ENCODE results near the gene GDF10. TPM values are rescaled to one million over a fixed set of nuclear protein-coding genes. Genes with fewer than 3 reads are reported as not detected.

Gene GDF10
- total RNA-seq, 2 donors from 2014 or later, result 6.6 to 8.0 TPM

- Histone ChIP-seq H3K4me1 (peaks cover 33% of the 10 kb centered on the region), H3K27ac (no peak overlapping the region), H3K9me3 (no peaks in the 10 kb centered on the region), H3K36me3 (replicated peaks in 1 of 2; ENCODE audit: insufficient read depth in 1 of 2, low read depth in 2 of 2) (peaks cover 0 to 1% of the 10 kb centered on the region in 2 donors), H3K27me3 (no peaks in the 10 kb centered on the region), H3K4me3 (no peak overlapping the region)
- DNase-seq, result no peak
- 85% methylated on average over 2 of the region's 2 CpGs for WGBS, 2 donors
- intact Hi-C loops (cut with DNase I), result loop anchor here (5.0 kb wide), 2 partner anchors 268 to 288 kb away; no protein-coding TSS in a partner anchor
- no peak for ATAC-seq
- TF ChIP-seq CTCF (IDR thresholded peaks at IDR 0.05), result no peak
- no peak for TF ChIP-seq POLR2A (IDR thresholded peaks at IDR 0.05)
These were observed 15.4 kb downstream of the GDF10 start for GRCh38 chr10:47315421-47315820.

DNA sequence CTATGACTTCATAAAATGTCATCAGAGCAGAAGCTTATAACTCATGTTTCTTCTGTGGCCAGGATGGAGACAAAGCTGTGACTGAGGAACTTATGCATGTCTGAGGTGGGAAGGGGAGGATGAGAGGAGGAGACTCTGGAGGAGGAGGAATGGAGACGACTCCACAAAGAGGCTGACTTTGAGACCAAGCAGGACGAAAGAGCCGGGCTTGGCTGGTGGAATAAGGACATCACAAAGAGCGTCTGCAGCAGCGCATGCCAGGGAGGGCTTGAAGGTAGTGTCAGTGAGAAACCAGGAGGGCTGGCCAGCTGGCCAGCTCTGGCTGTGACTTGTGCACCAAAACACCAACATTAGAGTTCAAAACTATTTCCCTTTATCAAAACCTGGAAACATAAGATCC is 16.1 kb downstream of the GDF10 start:
- peaks cover 0 to 1% of the 10 kb centered on the region in 2 donors for H3K36me3 ChIP-seq (replicated peaks in 1 of 2; ENCODE audit: insufficient read depth in 1 of 2, low read depth in 2 of 2)
- H3K4me1 ChIP-seq, result peaks cover 26% of the 10 kb centered on the region
- no peak for TF ChIP-seq POLR2A (IDR thresholded peaks at IDR 0.05)
- no peak for TF ChIP-seq CTCF (IDR thresholded peaks at IDR 0.05)
- H3K27ac ChIP-seq, result no peak overlapping the region
- ATAC-seq (no peak), DNase-seq (no peak)
- no peaks in the 10 kb centered on the region for H3K9me3 ChIP-seq
- intact Hi-C loops (cut with DNase I), result loop anchor here (5.0 kb wide), 2 partner anchors 269 to 289 kb away; no protein-coding TSS in a partner anchor
- H3K4me3 ChIP-seq, result no peak overlapping the region
- no peaks in the 10 kb centered on the region for H3K27me3 ChIP-seq
- WGBS, 2 donors, result 62 to 68% methylated on average over 5 of the region's 5 CpGs

- 80 to 85% methylated on average over 4 of the region's 4 CpGs for WGBS, 2 donors
- intact Hi-C loops (cut with DNase I), result loop anchor here (5.0 kb wide), 2 partner anchors 270 to 290 kb away; no protein-coding TSS in a partner anchor
- H3K4me1 ChIP-seq, result peaks cover 16% of the 10 kb centered on the region
- no peak overlapping the region for H3K4me3 ChIP-seq
- H3K9me3 ChIP-seq, result no peaks in the 10 kb centered on the region
- peak in 1 of 4 donors; percentile 4 for DNase-seq
- H3K36me3 ChIP-seq (replicated peaks in 1 of 2; ENCODE audit: insufficient read depth in 1 of 2, low read depth in 2 of 2), result peaks cover 0 to 1% of the 10 kb centered on the region in 2 donors
- no peak overlapping the region for H3K27ac ChIP-seq
- TF ChIP-seq CTCF (IDR thresholded peaks at IDR 0.05) (no peak), POLR2A (IDR thresholded peaks at IDR 0.05) (no peak)
- no peak for ATAC-seq
- H3K27me3 ChIP-seq, result no peaks in the 10 kb centered on the region
These were observed 17.3 kb downstream of the GDF10 start for GRCh38 chr10:47317251-47317650.

DNA sequence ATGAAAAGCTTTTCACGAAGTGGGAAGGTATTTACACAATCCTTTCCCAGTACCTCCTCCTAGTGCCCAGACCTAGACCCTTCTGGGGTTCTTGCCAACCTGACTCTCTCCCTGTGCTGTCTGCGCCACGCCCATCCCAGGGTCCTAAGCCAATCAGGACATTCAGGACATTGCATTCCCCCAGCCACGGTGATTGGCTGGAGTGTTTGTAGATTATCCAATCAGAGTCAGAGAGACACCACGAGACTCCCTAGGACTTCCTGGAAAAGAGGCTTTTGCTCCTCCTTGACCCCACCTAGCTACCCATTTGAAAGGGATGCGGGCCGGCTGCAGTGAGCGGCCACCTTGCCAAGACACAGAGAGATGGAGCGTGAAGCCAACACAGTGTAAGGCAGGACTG is 18.7 kb downstream of the GDF10 start:
- 81 to 84% methylated on average over 9 of the region's 9 CpGs for WGBS, 2 donors
- Histone ChIP-seq H3K4me1 (peaks cover 20% of the 10 kb centered on the region), H3K9me3 (no peaks in the 10 kb centered on the region), H3K4me3 (no peak overlapping the region), H3K27ac (no peak overlapping the region), H3K36me3 (replicated peaks in 1 of 2; ENCODE audit: insufficient read depth in 1 of 2, low read depth in 2 of 2) (no peaks in the 10 kb centered on the region), H3K27me3 (no peaks in the 10 kb centered on the region)
- ATAC-seq, result no peak
- no peak for TF ChIP-seq POLR2A (IDR thresholded peaks at IDR 0.05)
- no peak for TF ChIP-seq CTCF (IDR thresholded peaks at IDR 0.05)
- peak in 1 of 4 donors; percentile 8 for DNase-seq
- intact Hi-C loops (cut with DNase I), result loop anchor here (5.0 kb wide), 2 partner anchors 271 to 291 kb away; no protein-coding TSS in a partner anchor

DNA sequence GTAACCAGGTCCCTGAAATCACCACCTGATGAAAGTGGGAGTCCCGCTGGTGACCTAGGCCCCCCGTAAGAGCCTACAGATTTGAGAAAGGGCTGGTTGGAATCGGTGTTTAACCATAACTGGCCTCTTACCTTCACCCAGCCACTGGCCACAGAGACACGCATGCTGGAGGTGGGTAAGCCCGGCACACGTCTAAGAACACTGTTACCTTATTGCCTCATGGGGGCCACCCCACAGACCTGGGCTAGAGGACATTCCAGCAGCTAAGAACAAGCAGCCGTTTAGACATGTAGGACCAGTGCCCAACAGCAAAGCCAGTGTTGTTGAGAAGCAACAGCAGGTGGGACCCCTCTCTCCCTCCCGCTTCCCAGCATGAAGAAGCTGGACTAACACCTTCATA is 19.8 kb downstream of the GDF10 start:
- 80 to 91% methylated on average over 6 to 8 of the region's 8 CpGs for WGBS, 2 donors
- TF ChIP-seq POLR2A (IDR thresholded peaks at IDR 0.05) (no peak), CTCF (IDR thresholded peaks at IDR 0.05) (no peak)
- no peak overlapping the region for H3K4me3 ChIP-seq
- ATAC-seq (no peak), DNase-seq (no peak)
- H3K36me3 ChIP-seq (replicated peaks in 1 of 2; ENCODE audit: insufficient read depth in 1 of 2, low read depth in 2 of 2), result no peaks in the 10 kb centered on the region
- no peaks in the 10 kb centered on the region for H3K9me3 ChIP-seq
- intact Hi-C loops (cut with DNase I), result loop anchor here (5.0 kb wide), 2 partner anchors 272 to 292 kb away; no protein-coding TSS in a partner anchor
- no peak overlapping the region for H3K27ac ChIP-seq
- H3K27me3 ChIP-seq, result no peaks in the 10 kb centered on the region
- H3K4me1 ChIP-seq, result peaks cover 19% of the 10 kb centered on the region
